H7 (cell line): Measurements from ENCODE around the gene KLHDC8A. TPM values are rescaled to one million over a fixed set of nuclear protein-coding genes. Genes with fewer than 3 reads are reported as not detected.
"Not testable (repeated sequence)": the region's sequence is repeated elsewhere in the genome, so short reads cannot be mapped to it uniquely, and the experiment has no call there.

Experiments used
- DNase-seq: peaks from one replicate; pipeline ENCODE4 v3.0.0; 2012
- H3K27me3 ChIP-seq: 2 replicates; pipeline ENCODE4 v1.6.0; 2011; ENCODE audit warnings: mild to moderate bottlenecking, low read length; ENCODE audit not compliant: control insufficient read depth, insufficient read depth
- H3K36me3 ChIP-seq: replicated peaks from 2 replicates; pipeline ENCODE4 v1.5.1; 2011; ENCODE audit warnings: low read length; ENCODE audit not compliant: control insufficient read depth, insufficient read depth
- H3K4me3 ChIP-seq: 2 replicates; pipeline ENCODE4 v1.5.1; 2011; ENCODE audit warnings: low read depth, mild to moderate bottlenecking, control low read depth, low read length, moderate library complexity; ENCODE audit not compliant: insufficient read depth
- total RNA-seq: library from RNA; depleted of rRNA; stranded (reverse); fragments of >200 nt; shearing (Covaris generic); gene quantifications from 2 replicates; pipeline ENCODE4 v1.2.3, GENCODE V29; 2014; rRNA removed

The KLHDC8A gene
- 2.3 and 5.0 TPM in 2 replicates for total RNA-seq

GRCh38 chr1:205356440-205357139 is at the start of gene KLHDC8A:
Gene KLHDC8A, minus strand, starts transcription at chr1:205356922. Its CDS starts 13,318 bp downstream, at chr1:205343604.
- H3K36me3 ChIP-seq: no peaks in the 10 kb centered on the region
- H3K4me3 ChIP-seq: no peak within 1 kb of the TSS
- peak; percentile 54 for DNase-seq
- no peaks in the 10 kb centered on the region for H3K27me3 ChIP-seq

GRCh38 chr1:205406252-205406651 is 49.5 kb upstream of the KLHDC8A start:
- not testable (repeated sequence) for DNase-seq, H3K27me3 ChIP-seq, H3K36me3 ChIP-seq, H3K4me3 ChIP-seq

- H3K4me3 ChIP-seq, DNase-seq, H3K27me3 ChIP-seq, H3K36me3 ChIP-seq: not testable (repeated sequence)
Measured at GRCh38 chr1:205404484-205404883, 47.8 kb upstream of the KLHDC8A start.

GRCh38 chr1:205398586-205398985 is 41.9 kb upstream of the KLHDC8A start:
- H3K4me3 ChIP-seq: no peak overlapping the region
- no peaks in the 10 kb centered on the region for H3K36me3 ChIP-seq
- H3K27me3 ChIP-seq: no peaks in the 10 kb centered on the region
- no peak for DNase-seq

- peak; percentile 82 for DNase-seq
- Histone ChIP-seq H3K36me3 (no peaks in the 10 kb centered on the region), H3K4me3 (no peak overlapping the region), H3K27me3 (no peaks in the 10 kb centered on the region)
Measured at GRCh38 chr1:205396967-205397616, 40.4 kb upstream of the KLHDC8A start.

- H3K36me3 ChIP-seq: no peaks in the 10 kb centered on the region
- no peak overlapping the region for H3K4me3 ChIP-seq
- DNase-seq: no peak
- H3K27me3 ChIP-seq: no peaks in the 10 kb centered on the region
Measured at GRCh38 chr1:205395616-205396015, 38.9 kb upstream of the KLHDC8A start.

- no peaks in the 10 kb centered on the region for H3K27me3 ChIP-seq
- no peak overlapping the region for H3K4me3 ChIP-seq
- no peak for DNase-seq
- no peaks in the 10 kb centered on the region for H3K36me3 ChIP-seq
Measured at GRCh38 chr1:205392650-205393049, 35.9 kb upstream of the KLHDC8A start.

- H3K4me3 ChIP-seq: no peak overlapping the region
- no peaks in the 10 kb centered on the region for H3K36me3 ChIP-seq
- no peak for DNase-seq
- H3K27me3 ChIP-seq: no peaks in the 10 kb centered on the region
Measured at GRCh38 chr1:205391386-205391785, 34.7 kb upstream of the KLHDC8A start.

- Histone ChIP-seq H3K36me3 (no peaks in the 10 kb centered on the region), H3K4me3 (no peak overlapping the region)
- DNase-seq: no peak
Measured at GRCh38 chr1:205387845-205388244, 31.1 kb upstream of the KLHDC8A start.

GRCh38 chr1:205382990-205383389 is 26.3 kb upstream of the KLHDC8A start:
- not testable (repeated sequence) for DNase-seq, H3K27me3 ChIP-seq, H3K36me3 ChIP-seq, H3K4me3 ChIP-seq

More at GRCh38 chr1:205387845-205388244, 31.1 kb upstream of the KLHDC8A start:
- no peaks in the 10 kb centered on the region for H3K27me3 ChIP-seq

- H3K27me3 ChIP-seq: no peaks in the 10 kb centered on the region
- H3K4me3 ChIP-seq: no peak overlapping the region
- H3K36me3 ChIP-seq: no peaks in the 10 kb centered on the region
- no peak for DNase-seq
Measured at GRCh38 chr1:205382561-205382960, 25.8 kb upstream of the KLHDC8A start.

- Histone ChIP-seq H3K27me3 (no peaks in the 10 kb centered on the region), H3K36me3 (no peaks in the 10 kb centered on the region), H3K4me3 (no peak overlapping the region)
- DNase-seq: no peak
Measured at GRCh38 chr1:205381305-205381704, 24.6 kb upstream of the KLHDC8A start.

- Histone ChIP-seq H3K4me3 (no peak overlapping the region), H3K36me3 (no peaks in the 10 kb centered on the region), H3K27me3 (no peaks in the 10 kb centered on the region)
- no peak for DNase-seq
Measured at GRCh38 chr1:205380882-205381281, 24.2 kb upstream of the KLHDC8A start.

GRCh38 chr1:205379056-205379455 is 22.3 kb upstream of the KLHDC8A start:
- Histone ChIP-seq H3K4me3 (no peak overlapping the region), H3K27me3 (no peaks in the 10 kb centered on the region), H3K36me3 (no peaks in the 10 kb centered on the region)
- no peak for DNase-seq

GRCh38 chr1:205377355-205377754 is 20.6 kb upstream of the KLHDC8A start:
- H3K4me3 ChIP-seq: no peak overlapping the region
- H3K27me3 ChIP-seq: no peaks in the 10 kb centered on the region
- no peak for DNase-seq
- H3K36me3 ChIP-seq: no peaks in the 10 kb centered on the region
